Activated CD8-positive, alpha-beta memory T cell treated with anti-CD3 and anti-CD28 coated beads for 4 hours (primary cell): ENCODE measurements around the gene SMAP1.

Experiments
- DNase-seq, 2 donors: peaks; one replicate each; pipeline ENCODE4 v3.0.0-alpha.2; 2020; ENCODE audit warnings: low read depth in 2 of 2

Gene SMAP1

DNA sequence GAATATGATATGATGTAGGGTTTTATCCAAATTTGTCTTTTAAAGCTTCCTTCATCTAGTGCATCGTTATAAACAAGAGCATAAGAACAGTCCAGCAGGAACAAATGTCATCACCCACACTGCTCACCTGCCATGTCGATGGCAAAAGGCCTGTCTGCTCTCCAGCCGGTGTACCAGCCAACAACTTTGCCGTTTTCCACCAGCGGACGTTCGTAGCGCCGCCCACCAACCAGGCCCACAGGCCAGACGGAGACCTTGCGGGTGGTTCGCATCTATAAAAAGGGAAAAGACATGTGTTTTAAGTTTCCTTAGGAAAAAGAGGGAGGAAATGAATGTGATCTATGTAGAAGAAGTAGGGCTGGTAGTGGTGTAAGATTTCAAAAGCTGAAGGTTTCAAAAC lies 226.3 kb downstream of the SMAP1 start:
- DNase-seq, result no peak

DNA sequence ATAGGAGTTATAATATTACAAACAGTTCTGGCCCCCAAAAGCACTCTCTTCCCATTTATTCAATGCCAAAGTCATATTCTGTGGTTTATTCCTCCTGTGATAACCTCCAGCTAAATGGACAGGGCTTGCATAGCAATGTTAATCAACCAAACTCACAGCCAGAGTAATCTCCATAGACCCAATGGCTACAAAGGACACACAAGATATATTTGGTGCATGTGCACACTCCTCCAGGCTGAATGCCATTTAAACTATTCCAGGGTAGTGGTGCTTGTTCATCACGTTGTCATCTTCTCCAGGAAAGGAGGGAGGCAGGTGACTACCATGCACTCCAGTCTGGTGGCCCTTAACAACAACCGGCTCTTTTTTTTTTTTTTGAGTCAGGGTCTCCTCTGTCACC lies 232.4 kb downstream of the SMAP1 start:
- no peak for DNase-seq

DNA sequence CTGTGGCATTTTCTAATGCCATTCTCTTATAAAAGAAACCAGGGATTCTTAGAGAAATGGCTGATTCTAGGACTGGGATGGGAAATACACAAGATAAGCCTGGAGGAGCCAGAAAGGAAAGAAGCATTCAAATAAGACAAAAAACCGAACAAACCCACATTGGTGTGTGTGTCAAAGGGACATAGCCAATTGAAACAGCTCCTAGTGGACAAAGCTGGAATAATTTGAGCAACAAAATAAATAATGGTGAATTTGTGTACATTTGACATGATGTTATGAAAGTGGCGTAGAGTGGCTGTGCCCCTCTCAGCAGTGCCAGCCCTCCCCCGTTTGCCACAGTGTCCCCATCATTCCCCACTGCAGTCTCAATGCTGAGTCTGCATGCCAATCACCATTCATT lies 233.6 kb downstream of the SMAP1 start:
- no peak for DNase-seq

DNA sequence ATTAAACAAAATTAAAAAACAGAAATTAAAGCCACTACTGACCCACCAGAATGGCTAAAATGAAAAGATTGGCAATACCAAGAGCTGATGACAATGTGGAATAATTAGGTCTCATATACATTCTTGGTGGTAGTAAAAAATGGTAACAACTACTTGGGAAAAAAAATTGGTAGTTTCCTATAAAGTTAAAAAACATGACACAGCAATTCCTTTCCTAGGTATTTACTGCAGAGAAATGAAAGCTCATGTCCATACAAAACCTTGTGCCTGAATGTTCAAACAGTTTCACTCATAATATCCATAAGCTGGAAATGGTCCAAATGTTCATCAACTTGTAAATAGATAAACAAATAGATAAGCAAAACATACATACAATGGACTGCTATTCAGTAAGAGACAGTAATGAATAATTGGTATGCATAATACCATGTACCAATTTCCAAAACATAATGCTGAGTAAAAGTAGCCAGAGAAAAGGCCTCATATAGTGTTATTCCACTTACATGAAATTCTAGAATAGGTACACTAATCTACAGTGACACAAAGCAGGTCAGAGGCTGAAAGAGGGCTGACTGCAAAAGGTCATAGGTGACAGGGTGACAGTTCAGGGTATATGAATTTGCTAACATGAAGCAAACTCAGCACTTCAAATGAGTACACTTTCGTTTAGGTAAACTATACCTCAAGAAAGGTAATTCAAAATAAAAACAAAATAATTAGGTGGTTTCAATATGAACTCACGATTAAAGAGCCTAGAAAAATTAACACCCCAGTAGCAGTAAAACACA lies 236.2 kb downstream of the SMAP1 start:
- DNase-seq, result no peak

DNA sequence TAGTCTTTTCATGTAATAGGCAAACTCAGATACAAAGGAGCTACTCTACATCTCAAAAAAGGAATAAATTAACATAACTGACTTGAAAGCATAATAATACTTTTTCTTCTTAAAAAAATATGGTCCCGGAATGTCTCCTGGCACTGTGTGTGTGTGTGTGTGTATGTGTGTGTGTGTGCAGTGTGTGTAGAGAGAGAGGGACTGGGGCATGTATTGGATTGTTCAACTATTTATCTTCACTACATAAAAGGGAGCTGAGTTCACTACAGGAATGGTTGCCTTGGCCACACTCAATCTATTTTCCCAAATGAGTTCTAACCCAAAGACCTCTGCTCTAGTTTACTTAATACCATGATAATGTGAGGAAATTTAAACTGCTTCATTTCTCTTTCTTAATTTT lies 238.1 kb downstream of the SMAP1 start:
- DNase-seq, result no peak
